GM19239 (cell line): ENCODE measurements around the gene CCT6B.

Experiments used
- DNase-seq: peaks from one replicate; pipeline ENCODE4 v3.0.0; 2011; ENCODE audit warnings: low spot score; ENCODE audit not compliant: insufficient read length
- FAIRE-seq: peaks from 2 replicates; lab custom pipeline; 2011; peaks lifted over from hg19 to GRCh38; lab: Jason Lieb, UNC

CCT6B gene

GRCh38 chr17:34892461-34893249 is 68.6 kb downstream of the CCT6B start:
- FAIRE-seq (no peak), DNase-seq (no peak)

- no peak for FAIRE-seq
- no peak for DNase-seq
Observed at GRCh38 chr17:34886831-34887230, 74.4 kb downstream of the CCT6B start.

DNA sequence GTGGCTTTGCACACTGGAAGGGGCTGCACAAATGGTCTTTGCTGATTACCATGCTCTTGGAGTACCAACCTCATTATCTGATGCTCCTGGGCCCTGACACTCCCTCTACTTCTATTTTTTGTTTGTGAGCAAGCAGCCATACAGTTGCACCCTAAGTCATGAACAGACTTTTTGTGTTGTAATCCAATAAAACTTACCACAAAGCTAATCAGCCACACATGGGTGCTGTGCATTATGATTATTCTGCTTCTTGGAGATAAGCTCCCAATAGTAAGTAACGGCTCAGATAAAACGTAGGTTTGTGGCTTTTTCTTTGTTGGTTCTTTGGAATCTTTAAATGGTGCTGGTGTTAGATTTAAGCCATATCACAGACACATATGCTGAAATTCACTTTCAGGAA is 76.2 kb downstream of the CCT6B start:
- no peak for FAIRE-seq
- DNase-seq, result no peak

DNA sequence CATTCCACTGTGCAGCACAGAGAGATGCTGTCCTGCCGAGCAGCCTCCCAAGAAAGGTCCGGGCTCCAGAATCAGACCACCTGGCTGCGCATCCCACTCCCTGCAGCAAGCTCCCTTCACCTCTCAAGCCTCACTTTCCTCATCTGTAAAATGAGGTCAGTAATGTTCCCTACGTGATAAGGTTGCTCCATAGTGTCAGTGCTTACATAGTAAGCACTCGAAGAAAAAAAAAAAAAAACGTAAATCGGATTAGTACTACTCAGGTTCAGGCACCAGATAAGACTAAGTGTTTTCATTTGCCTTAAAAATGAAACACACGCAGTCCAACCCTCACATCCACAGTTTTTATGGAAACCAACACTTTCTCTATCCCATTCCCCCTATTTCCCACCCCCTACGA is 76.7 kb downstream of the CCT6B start:
- no peak for FAIRE-seq
- no peak for DNase-seq

GRCh38 chr17:34883106-34884000 is 77.9 kb downstream of the CCT6B start:
- no peak for FAIRE-seq

GRCh38 chr17:34879146-34879545 is 82.1 kb downstream of the CCT6B start:
- DNase-seq, result no peak
- FAIRE-seq, result no peak

More at GRCh38 chr17:34883106-34884000, 77.9 kb downstream of the CCT6B start:
- DNase-seq, result no peak
